ENCODE measurements around the gene ST8SIA2. TPM values are rescaled to one million over a fixed set of nuclear protein-coding genes. Genes with fewer than 3 reads are reported as not detected.

ST8SIA2 gene
- total RNA-seq, 1 experiment from 2014 or later = 2.9 TPM

DNA sequence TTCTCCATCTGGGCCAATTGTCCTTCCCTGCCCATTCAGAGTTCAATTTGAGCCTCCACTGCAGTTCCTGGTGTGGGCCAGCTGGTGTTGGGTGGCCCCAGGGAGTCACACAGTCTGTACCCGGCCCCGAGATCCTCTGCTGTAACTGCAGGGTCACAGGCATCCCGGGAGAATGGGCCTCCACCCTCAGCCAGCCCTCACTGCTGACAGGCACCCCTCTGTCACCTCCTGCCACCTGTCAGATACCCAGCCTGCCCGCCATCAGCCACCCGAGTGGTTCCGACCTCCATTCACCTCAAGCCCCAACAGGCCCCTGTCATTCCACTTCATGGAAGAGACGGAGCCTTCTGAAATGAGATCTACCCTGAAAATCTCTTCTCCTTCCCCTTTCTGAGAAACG is 73.2 kb downstream of the ST8SIA2 start:
- peaks cover 7% of the 10 kb centered on the region for H3K4me1 Mint-ChIP-seq
- H3K4me3 Mint-ChIP-seq = no peak overlapping the region
- ATAC-seq (no peak), DNase-seq (ENCODE audit: low spot score) (no peak)
- TF ChIP-seq, protein P1, sequence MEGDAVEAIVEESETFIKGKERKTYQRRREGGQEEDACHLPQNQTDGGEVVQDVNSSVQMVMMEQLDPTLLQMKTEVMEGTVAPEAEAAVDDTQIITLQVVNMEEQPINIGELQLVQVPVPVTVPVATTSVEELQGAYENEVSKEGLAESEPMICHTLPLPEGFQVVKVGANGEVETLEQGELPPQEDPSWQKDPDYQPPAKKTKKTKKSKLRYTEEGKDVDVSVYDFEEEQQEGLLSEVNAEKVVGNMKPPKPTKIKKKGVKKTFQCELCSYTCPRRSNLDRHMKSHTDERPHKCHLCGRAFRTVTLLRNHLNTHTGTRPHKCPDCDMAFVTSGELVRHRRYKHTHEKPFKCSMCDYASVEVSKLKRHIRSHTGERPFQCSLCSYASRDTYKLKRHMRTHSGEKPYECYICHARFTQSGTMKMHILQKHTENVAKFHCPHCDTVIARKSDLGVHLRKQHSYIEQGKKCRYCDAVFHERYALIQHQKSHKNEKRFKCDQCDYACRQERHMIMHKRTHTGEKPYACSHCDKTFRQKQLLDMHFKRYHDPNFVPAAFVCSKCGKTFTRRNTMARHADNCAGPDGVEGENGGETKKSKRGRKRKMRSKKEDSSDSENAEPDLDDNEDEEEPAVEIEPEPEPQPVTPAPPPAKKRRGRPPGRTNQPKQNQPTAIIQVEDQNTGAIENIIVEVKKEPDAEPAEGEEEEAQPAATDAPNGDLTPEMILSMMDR (IDR thresholded peaks at IDR 0.05) = no peak
- TF ChIP-seq JUN (CRISPR knock-in tag; IDR thresholded peaks at IDR 0.05) (no peak), ETV6 (CRISPR knock-in tag; IDR thresholded peaks at IDR 0.05) (no peak), RORB (CRISPR knock-in tag; IDR thresholded peaks at IDR 0.05) (no peak), CREM (CRISPR knock-in tag; IDR thresholded peaks at IDR 0.05) (no peak), SP1 (CRISPR knock-in tag; conservative IDR thresholded peaks at IDR 0.05) (no peak), NR2C2 (CRISPR knock-in tag; IDR thresholded peaks at IDR 0.05) (no peak), TEAD4 (CRISPR knock-in tag; IDR thresholded peaks at IDR 0.05) (no peak)
- TF ChIP-seq, protein P2, sequence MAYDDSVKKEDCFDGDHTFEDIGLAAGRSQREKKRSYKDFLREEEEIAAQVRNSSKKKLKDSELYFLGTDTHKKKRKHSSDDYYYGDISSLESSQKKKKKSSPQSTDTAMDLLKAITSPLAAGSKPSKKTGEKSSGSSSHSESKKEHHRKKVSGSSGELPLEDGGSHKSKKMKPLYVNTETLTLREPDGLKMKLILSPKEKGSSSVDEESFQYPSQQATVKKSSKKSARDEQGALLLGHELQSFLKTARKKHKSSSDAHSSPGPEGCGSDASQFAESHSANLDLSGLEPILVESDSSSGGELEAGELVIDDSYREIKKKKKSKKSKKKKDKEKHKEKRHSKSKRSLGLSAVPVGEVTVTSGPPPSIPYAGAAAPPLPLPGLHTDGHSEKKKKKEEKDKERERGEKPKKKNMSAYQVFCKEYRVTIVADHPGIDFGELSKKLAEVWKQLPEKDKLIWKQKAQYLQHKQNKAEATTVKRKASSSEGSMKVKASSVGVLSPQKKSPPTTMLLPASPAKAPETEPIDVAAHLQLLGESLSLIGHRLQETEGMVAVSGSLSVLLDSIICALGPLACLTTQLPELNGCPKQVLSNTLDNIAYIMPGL (CRISPR knock-in tag; IDR thresholded peaks at IDR 0.05) = no peak
- TF ChIP-seq, protein P3, sequence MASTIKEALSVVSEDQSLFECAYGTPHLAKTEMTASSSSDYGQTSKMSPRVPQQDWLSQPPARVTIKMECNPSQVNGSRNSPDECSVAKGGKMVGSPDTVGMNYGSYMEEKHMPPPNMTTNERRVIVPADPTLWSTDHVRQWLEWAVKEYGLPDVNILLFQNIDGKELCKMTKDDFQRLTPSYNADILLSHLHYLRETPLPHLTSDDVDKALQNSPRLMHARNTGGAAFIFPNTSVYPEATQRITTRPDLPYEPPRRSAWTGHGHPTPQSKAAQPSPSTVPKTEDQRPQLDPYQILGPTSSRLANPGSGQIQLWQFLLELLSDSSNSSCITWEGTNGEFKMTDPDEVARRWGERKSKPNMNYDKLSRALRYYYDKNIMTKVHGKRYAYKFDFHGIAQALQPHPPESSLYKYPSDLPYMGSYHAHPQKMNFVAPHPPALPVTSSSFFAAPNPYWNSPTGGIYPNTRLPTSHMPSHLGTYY (CRISPR knock-in tag; IDR thresholded peaks at IDR 0.05) = no peak
- TF ChIP-seq, protein P4, sequence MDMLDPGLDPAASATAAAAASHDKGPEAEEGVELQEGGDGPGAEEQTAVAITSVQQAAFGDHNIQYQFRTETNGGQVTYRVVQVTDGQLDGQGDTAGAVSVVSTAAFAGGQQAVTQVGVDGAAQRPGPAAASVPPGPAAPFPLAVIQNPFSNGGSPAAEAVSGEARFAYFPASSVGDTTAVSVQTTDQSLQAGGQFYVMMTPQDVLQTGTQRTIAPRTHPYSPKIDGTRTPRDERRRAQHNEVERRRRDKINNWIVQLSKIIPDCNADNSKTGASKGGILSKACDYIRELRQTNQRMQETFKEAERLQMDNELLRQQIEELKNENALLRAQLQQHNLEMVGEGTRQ (CRISPR knock-in tag; IDR thresholded peaks at IDR 0.05) = no peak
- H3K9me3 Mint-ChIP-seq = no peaks in the 10 kb centered on the region
- H3K36me3 Mint-ChIP-seq = no peaks in the 10 kb centered on the region
- POLR2A ChIA-PET = no interaction called here
- no peaks in the 10 kb centered on the region; the same call in 1 of the 2 replicates for H3K27me3 Mint-ChIP-seq (ENCODE audit: low read depth)
- CTCF ChIA-PET = no interaction called here
- no peak overlapping the region for H3K27ac Mint-ChIP-seq

DNA sequence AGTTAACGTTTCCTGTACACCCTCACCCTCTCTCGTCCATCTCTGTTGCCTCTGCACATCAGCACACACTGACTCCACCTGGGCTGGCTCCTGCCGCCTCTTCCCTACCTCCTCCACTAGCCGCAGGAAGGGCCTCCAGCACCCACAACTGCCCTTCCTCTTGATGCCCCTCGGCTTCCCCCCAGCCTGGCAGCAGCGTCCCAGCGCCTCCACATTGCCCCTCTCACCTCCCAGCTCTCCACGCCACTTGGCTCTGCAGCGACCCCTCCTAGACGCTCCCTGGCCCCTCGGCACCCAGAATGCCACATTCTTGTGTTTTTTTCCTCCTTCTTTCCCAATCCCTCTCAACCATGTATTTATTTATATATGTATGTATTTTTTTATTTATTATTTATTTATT is 73.6 kb downstream of the ST8SIA2 start:
- no peak for TF ChIP-seq HMGA2 (CRISPR knock-in tag; IDR thresholded peaks at IDR 0.05)
- no peak for TF ChIP-seq TP53 (CRISPR knock-in tag; IDR thresholded peaks at IDR 0.05)
- no peak for TF ChIP-seq FOXJ3 (CRISPR knock-in tag; IDR thresholded peaks at IDR 0.05; ENCODE audit: borderline replicate concordance)
- TF ChIP-seq IRF2 (CRISPR knock-in tag; IDR thresholded peaks at IDR 0.05; ENCODE audit: borderline replicate concordance, low read depth) = no peak
- TF ChIP-seq ZNF138 (CRISPR knock-in tag; conservative IDR thresholded peaks at IDR 0.05) = no peak
- TF ChIP-seq FOXK1 (CRISPR knock-in tag; IDR thresholded peaks at IDR 0.05) = no peak
- TF ChIP-seq, protein P2 (CRISPR knock-in tag; IDR thresholded peaks at IDR 0.05) = no peak
- no peak for TF ChIP-seq GABPB1 (CRISPR knock-in tag; IDR thresholded peaks at IDR 0.05)
- DNase-seq (ENCODE audit: low spot score) = no peak
- no peaks in the 10 kb centered on the region; the same call in 1 of the 2 replicates for H3K27me3 Mint-ChIP-seq (ENCODE audit: low read depth)
- H3K9me3 Mint-ChIP-seq = no peaks in the 10 kb centered on the region
- POLR2A ChIA-PET = no interaction called here
- H3K4me1 Mint-ChIP-seq = peaks cover 7% of the 10 kb centered on the region
- no peak overlapping the region for H3K4me3 Mint-ChIP-seq
- no peaks in the 10 kb centered on the region for H3K36me3 Mint-ChIP-seq
- no peak overlapping the region for H3K27ac Mint-ChIP-seq
- CTCF ChIA-PET = no interaction called here
- ATAC-seq = no peak

All from WTC11 (cell line).